Measurements from ENCODE around the gene PGC.
"Not testable (repeated sequence)": the region's sequence is repeated elsewhere in the genome, so short reads cannot be mapped to it uniquely, and the experiment has no call there.

The PGC gene

GRCh38 chr6:41774841-41775240 lies 27.6 kb upstream of the PGC start:
- no peak for DNase-seq

DNA sequence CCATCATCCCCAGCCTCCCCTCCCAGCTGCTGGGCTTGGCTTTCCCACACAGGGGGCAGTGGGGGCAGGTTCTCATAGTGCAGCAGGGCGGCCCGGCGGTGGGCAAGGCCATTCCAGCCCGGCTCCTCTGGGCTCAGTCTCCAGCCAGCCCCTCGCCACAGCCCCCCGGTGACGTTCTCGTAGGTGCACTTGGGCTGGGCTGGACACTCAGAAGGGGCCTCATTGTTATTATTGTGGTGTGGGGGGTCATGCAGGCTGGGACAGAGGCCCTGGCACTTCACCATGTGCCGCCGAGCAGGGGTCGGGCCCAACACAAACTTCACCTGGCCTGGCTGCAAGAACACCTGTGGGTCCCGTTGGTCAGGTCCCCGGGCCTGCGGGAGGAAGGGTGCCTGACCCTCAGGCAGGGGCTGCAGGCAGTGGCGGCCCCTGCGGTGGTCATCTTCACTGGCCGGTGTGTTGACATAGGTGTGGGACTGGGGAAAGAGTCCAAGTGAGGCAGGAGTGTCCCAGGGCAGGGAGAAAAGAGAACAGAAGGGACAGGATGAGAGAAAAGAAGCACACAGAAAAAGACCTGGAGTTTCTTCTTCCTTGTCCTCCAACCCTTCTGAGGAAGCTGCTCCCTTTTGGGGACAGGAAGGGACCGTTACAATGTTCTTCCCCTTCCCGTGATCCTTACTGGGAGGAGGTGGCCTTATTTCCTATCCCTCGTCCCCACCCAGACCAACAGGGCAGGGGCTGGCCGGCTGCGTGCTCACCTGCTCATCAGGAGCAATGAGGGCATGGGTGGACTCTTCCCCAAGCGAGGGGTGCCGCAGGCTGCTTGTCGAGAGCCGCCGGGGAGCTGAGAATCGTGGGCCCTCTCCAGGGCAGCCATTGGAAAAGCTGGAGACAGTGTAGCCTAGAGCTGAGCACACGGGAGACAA lies 24.1 kb upstream of the PGC start:
- DNase-seq, result no peak

- DNase-seq, result no peak
Measured at GRCh38 chr6:41770381-41771057, 23.3 kb upstream of the PGC start.

- DNase-seq, result no peak
Measured at GRCh38 chr6:41769376-41769775, 22.2 kb upstream of the PGC start.

GRCh38 chr6:41768545-41769308 lies 21.5 kb upstream of the PGC start:
- no peak for DNase-seq

GRCh38 chr6:41767112-41767833 lies 20.1 kb upstream of the PGC start:
- peak; percentile 92 for DNase-seq

- not testable (repeated sequence) for DNase-seq
Measured at GRCh38 chr6:41766043-41766664, 19.0 kb upstream of the PGC start.

DNA sequence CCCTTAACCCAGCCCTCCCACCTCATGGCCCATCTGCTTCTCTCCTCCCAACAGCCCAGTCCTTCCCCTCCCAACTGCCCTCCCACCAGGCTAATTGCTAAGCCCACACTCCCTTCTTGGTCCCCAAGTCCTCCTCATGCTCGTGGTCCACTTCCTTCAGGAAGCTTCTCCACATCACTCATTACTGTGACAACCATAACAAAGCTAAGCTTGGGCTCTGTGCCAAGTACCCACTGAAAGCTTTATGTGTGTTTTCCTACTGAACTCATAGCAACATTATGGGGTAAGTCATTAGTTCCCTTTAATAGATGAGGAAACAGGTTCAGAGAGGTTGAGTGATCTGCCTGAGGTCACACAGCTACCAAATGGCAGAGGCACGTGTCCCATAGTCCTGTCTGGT lies 16.3 kb upstream of the PGC start:
- peak; percentile 24 for DNase-seq

DNA sequence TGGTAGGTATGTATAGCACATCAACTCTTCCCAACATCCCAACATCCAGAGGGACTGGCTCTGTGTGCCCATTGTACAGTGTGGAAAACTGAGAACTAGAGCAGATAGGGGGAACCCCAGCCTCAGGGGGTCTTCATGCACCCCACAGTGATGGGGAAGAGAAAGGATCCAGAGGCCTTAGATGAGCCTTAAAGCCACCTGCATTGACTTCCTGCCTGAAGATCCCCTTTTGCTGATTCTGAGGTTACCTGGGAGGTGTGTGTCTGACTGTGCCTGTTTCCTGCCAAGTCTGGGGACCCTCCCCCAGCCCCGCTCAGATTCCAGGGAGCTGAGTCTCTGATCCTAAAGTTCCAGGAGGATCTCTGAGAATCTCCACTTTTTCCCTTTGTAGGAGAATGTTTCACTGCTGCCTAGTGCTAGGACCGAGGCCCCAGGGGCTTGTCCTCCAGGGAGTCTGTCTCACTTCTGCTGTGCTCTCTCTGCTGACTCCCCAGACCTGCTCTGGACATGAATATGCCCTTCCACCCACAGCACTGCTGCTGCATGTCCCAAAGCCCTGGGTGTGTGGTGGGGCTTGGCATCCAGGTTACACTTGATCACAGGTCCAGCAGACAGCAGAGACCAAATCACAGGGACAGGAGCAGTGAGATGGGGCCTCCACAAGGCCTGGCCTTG lies 12.8 kb upstream of the PGC start:
- no peak for DNase-seq

GRCh38 chr6:41759106-41759904 lies 12.1 kb upstream of the PGC start:
- DNase-seq, result no peak

- no peak for DNase-seq
Measured at GRCh38 chr6:41758641-41759035, 11.4 kb upstream of the PGC start.

- DNase-seq, result no peak
Measured at GRCh38 chr6:41757931-41758640, 10.9 kb upstream of the PGC start.

DNA sequence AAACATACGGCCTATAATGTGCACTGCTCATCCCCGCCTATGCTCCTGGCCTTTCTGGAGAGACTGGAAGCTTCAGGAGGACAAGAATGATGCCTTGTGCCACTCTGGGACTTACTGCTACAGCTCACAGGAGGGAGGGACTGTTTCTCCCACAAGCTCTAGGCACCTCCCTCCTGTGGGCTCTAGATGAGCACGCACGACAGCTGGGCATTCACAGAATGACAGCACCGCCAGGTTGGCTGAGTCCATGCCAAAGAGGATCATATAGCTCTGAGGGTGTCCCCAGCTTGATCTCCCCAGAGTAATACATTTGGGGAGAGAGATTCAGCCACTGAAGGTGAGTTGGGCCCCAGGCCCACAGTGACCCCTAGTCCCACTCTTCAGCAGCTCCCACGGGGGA lies 10.1 kb upstream of the PGC start:
- DNase-seq, result no peak

GRCh38 chr6:41756354-41756753 lies 9.2 kb upstream of the PGC start:
- DNase-seq, result no peak

- no peak for DNase-seq
Measured at GRCh38 chr6:41755895-41756294, 8.7 kb upstream of the PGC start.

DNA sequence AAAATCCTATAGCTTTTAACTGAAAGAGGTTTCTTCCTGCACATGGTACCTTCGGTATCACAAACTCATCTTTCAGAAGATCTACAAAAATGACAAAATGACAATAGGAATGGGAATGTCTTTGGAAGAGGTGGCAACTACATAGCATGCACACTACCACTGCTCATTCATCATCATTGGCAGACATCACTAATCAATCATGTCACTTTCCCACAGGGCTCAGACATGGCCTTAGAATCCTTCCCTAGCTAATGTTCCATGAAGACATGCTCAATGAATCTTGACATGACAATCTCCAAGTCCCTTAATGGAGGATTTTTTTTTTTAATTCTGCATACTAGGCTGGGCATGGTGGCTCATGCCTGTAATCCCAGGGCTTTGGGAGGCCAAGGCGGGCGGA lies 3.2 kb upstream of the PGC start:
- no peak for DNase-seq

DNA sequence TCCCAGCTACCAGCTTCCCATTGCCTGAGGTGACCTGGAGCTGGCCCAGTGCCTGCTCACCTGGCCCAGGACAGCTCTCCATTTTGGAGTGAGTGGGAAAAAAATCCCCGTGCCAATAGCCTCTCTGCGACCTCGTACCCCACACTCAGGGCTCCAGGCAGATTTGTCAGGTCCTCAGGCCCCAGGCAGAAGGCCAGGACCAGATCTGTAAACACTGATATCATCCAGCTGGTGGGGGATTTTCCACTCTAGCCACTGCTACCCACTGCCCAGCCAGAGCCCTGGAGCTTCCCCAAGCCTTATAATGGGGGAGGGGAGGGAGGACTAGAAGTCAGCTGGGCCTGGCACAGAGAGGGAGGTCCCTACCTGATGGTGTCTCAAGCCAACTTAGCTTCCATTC lies 1.3 kb upstream of the PGC start:
- DNase-seq, result no peak

DNA sequence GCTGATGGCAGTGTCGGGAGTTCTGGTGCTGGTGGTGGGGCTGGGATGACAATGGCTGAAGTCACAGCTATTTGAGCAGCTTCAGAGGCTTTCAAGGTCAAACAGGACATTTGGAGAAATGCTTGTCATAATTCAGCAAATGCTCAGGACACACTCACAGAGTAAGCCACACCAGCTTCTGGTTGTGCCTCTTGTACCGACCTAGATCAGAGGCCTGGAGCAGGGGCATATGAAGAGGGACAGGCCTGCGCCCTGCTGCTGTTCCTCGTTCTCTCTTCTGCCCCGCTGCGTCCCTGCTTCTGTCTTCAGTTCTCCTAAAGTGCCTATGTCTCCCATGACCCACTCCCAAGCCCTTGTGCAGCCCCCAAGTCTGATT lies 893 bp upstream of the PGC start:
- DNase-seq, result no peak

- DNase-seq, result no peak
Measured at GRCh38 chr6:41746107-41746506, 1.1 kb downstream of the PGC start.

DNA sequence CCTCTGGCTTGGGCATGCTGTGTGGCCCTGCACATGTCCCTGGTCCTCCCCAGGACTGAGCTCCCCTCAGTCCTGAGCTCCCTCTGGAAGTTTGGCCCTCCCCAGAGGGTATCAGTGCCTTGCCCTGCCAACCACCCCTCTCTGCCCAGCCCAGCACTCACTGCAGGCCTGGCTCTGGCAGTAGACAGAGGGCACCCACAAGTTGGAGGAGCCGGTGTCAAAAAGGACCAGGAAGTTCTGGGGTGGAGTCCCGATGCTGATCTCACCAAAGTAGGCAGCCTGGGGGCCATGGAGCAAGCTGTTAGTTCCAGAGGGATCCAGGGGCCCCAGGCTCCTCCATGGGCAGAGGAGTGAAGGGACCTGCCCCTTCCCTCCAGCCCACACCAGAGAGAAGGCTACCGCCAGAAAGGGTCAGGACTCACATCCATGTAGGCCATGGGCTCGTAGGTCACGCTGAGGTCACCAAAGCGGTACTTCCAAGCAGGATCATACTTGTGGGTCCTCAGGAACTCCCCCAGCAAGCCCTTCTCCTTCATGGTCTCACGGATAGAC lies 2.9 kb downstream of the PGC start:
- no peak for DNase-seq

Measured in NCI-H146 (cell line).